HG02973 (cell line): Measurements from ENCODE around the gene SCYL1.
"Not testable (repeated sequence)": the region's sequence is repeated elsewhere in the genome, so short reads cannot be mapped to it uniquely, and the experiment has no call there.

ENCODE experiments used
- ATAC-seq: cut with Tn5 transposase; IDR thresholded peaks from one replicate; pipeline ENCODE4 v1.9.1; 2021; ENCODE audit warnings: moderate library complexity; ENCODE audit not compliant: unreplicated experiment

SCYL1 gene

GRCh38 chr11:65564879-65565559 is 40.1 kb downstream of the SCYL1 start:
- not testable (repeated sequence) for ATAC-seq

GRCh38 chr11:65565624-65566453 is 41.0 kb downstream of the SCYL1 start:
- no peak for ATAC-seq

GRCh38 chr11:65569164-65569972 is 44.5 kb downstream of the SCYL1 start:
- ATAC-seq = no peak

GRCh38 chr11:65569973-65570918 is 45.4 kb downstream of the SCYL1 start, which contains the start of gene ZNRD2:
ZNRD2 (plus strand) TSS chr11:65570477; CDS start chr11:65570492, 15 bp downstream.
- ATAC-seq = peak; percentile 50

- no peak for ATAC-seq
Observed at GRCh38 chr11:65571420-65571819, 46.5 kb downstream of the SCYL1 start.

DNA sequence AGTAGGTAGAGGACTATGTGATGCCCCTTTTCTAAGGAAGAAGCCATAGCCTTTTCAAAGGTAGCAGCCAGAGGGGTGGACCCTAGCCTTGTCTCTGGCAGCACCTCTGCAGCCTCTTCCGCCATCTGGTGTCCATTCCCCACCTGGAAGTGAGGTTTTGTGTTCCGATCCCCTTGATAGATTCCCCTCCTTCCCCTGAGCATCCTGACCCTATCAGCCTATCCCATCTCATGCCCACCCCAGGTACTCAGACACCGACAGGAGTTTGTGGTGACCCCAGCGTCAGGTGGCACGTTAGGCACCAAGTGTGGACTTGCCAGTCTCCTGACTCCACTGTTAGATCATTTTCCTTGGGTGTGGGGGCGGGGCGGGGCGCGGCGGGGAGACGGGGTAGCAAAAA is 47.1 kb downstream of the SCYL1 start:
- ATAC-seq = no peak

GRCh38 chr11:65572356-65573051 is 47.6 kb downstream of the SCYL1 start, which contains the start of gene FAM89B:
FAM89B (plus strand) TSS chr11:65572538; CDS start chr11:65572670, 132 bp downstream.
- ATAC-seq = no peak

DNA sequence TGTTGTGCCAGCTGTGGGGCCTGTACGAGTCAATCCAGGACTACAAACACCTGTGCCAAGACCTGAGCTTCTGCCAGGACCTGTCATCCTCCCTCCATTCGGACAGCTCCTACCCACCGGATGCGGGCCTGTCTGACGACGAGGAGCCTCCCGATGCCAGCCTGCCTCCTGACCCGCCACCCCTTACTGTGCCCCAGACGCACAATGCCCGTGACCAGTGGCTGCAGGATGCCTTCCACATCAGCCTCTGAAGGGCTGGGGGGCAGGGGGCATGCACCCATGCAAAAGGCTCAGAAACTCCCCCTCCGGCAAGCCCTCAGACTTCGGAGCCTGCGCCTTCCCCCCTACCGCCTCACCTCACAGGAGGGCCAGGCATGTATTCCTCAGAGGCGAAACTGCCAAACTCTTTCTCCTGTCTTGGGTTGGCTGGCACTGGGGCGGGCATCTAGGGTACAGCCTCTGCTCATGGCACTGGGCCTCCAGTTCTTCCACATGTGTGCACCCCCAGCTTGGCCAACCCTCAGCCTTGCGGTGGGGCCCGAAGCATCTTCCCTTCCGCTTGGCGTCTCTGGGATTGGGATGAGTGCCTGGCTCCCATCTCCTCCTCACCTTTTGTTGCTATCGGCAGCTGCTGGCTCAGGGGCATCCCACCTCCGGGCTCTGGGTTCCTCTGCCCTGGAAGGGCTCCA is 48.7 kb downstream of the SCYL1 start:
- ATAC-seq = no peak

GRCh38 chr11:65574109-65574810 is 49.4 kb downstream of the SCYL1 start:
- ATAC-seq = peak; percentile 33

GRCh38 chr11:65574811-65575567 is 50.1 kb downstream of the SCYL1 start:
- no peak for ATAC-seq

GRCh38 chr11:65575568-65576231 is 50.8 kb downstream of the SCYL1 start, which contains the start of gene EHBP1L1:
EHBP1L1 (plus strand) TSS chr11:65576053; CDS start chr11:65576303, 250 bp downstream.
- ATAC-seq = no peak

GRCh38 chr11:65576232-65576866 is 51.5 kb downstream of the SCYL1 start:
- ATAC-seq = no peak

GRCh38 chr11:65576867-65577755 is 52.2 kb downstream of the SCYL1 start:
- no peak for ATAC-seq

GRCh38 chr11:65577756-65578109 is 52.9 kb downstream of the SCYL1 start:
- no peak for ATAC-seq

- ATAC-seq = no peak
Observed at GRCh38 chr11:65578134-65578533, 53.3 kb downstream of the SCYL1 start.

DNA sequence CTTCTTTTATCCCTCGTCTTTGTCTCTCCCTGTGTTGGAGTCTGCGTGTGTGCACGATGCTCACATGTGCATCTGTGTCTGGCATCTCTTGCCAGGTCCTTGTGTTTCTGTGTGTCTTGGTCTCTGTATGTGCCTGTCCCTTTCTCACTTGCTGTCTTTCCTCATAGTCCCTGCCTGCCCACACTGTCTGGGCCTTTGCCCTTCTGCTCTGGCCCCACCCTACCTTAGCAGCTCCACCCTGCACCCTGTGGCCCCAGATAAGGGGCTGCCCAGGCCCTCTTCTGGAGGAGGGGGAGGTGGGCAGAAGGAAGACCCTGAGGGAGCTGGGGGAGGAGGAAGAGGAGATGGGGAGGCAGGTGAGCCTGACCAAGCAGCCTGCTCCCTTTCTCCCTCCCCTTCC is 53.8 kb downstream of the SCYL1 start:
- no peak for ATAC-seq
